ENCODE data around the gene BCL2. TPM values are rescaled to one million over a fixed set of nuclear protein-coding genes. Genes with fewer than 3 reads are reported as not detected.

Gene BCL2
- total and polyA plus RNA-seq, 9 of the 15 experiments (the other 6 are each of a cell fraction or from before 2014, with no cell fraction given), result 0.10 to 1.1 (median 0.65) TPM

DNA sequence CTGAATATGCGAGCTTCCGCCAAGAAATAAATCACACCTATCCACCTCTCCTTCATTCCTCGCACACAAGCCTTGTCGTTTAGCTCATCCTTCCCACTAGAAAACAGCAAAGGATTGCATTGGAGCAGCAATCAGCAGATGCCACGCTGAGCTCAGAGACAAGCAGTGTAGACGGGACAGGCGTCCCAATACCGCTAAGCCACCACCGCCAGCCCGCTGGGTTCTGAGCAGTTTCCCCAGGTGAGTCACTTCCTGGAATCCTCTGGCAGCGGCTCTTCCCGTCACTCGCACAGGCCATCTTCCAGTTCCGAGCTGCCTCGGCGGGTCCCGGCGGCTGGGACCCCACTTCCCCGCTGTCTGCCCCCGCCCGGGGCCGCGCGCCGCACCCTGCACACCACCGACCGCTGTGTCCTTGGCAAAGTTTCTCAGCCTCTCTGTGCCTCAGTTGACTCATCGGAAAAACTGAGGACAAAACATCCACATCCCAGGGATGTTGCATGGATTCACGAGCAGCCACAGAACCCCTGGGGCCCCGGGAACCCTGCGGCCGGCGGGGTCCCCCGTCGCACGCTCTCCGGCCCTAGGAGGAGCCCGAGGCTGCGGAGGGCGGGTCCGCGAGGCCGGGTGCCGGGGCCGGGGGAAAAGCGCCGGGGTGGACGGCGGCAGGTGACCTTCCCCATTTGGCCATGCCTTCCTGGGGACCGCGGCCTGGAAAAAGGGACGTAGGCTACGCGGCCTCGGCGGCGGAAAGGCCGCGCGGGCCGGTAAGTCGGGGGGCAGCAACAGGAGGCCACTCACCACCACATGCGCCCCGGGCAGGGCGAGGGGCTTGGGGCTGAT, 46.9 kb upstream of the BCL2 start (continued):
- no peak for TF ChIP-seq RREB1 (CRISPR knock-in tag; IDR thresholded peaks at IDR 0.05)
- no peak for TF ChIP-seq CHD1 (IDR thresholded peaks at IDR 0.05; ENCODE audit: low read length)
- TF ChIP-seq, protein P1, sequence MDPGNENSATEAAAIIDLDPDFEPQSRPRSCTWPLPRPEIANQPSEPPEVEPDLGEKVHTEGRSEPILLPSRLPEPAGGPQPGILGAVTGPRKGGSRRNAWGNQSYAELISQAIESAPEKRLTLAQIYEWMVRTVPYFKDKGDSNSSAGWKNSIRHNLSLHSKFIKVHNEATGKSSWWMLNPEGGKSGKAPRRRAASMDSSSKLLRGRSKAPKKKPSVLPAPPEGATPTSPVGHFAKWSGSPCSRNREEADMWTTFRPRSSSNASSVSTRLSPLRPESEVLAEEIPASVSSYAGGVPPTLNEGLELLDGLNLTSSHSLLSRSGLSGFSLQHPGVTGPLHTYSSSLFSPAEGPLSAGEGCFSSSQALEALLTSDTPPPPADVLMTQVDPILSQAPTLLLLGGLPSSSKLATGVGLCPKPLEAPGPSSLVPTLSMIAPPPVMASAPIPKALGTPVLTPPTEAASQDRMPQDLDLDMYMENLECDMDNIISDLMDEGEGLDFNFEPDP (CRISPR knock-in tag; IDR thresholded peaks at IDR 0.05), result no peak
- no peak for TF ChIP-seq CBX1 (IDR thresholded peaks at IDR 0.05; ENCODE audit: low read depth)
- no peak for TF ChIP-seq ARID1B (IDR thresholded peaks at IDR 0.05)
- peak; percentile 72 for TF ChIP-seq JUND (IDR thresholded peaks at IDR 0.05; ENCODE audit: borderline replicate concordance, low read depth, low read length)
- TF ChIP-seq JUND (tag; IDR thresholded peaks at IDR 0.05; ENCODE audit: borderline replicate concordance, low read depth, low read length), result no peak
- no peak for TF ChIP-seq DDX20 (tag; IDR thresholded peaks at IDR 0.05; ENCODE audit: low read depth)
- TF ChIP-seq ZNF121 (CRISPR knock-in tag; conservative IDR thresholded peaks at IDR 0.05), result no peak
- TF ChIP-seq PKNOX1 (IDR thresholded peaks at IDR 0.05), result 0 out of 2 replicates have a peak, but pooled peaks have one; percentile 5

Data from K562 (cell line).